H1 (cell line): ENCODE measurements around the gene IDH3A. TPM values are rescaled to one million over a fixed set of nuclear protein-coding genes. Genes with fewer than 3 reads are reported as not detected.

Experiments used
- CHD7 ChIP-seq: fragments of 300-600 bp; sonication (generic); IDR thresholded peaks from 2 replicates; pipeline ENCODE4 v1.7.1; 2012; ENCODE audit warnings: low read length, moderate library complexity, mild to moderate bottlenecking, inconsistent platforms; ENCODE audit not compliant: insufficient replicate concordance
- EP300 ChIP-seq, 2 experiments: IDR thresholded peaks; 1 replicate in 1 of 2; 2 replicates in 1 of 2; pipeline ENCODE4 v1.6.1; 2011 to 2012; ENCODE audit warnings: low read depth in 2 of 2, low read length in 2 of 2, mild to moderate bottlenecking in 2 of 2, borderline replicate concordance in 1 of 2, inconsistent platforms in 1 of 2, moderate library complexity in 1 of 2
- KDM5A ChIP-seq: fragments of 200-600 bp; IDR thresholded peaks from 2 replicates; pipeline ENCODE4 v1.7.1; 2012; ENCODE audit warnings: mild to moderate bottlenecking, low read length, inconsistent platforms, mixed read lengths
- RXRA ChIP-seq: IDR thresholded peaks from 2 replicates; pipeline ENCODE4 v1.6.1; 2011; ENCODE audit warnings: low read depth, mild to moderate bottlenecking, low read length, moderate library complexity; ENCODE audit not compliant: insufficient read depth
- SP2 ChIP-seq: IDR thresholded peaks from 2 replicates; pipeline ENCODE4 v1.6.1; 2012; ENCODE audit warnings: mild to moderate bottlenecking, low read length, inconsistent platforms
- TBP ChIP-seq: IDR thresholded peaks from 2 replicates; pipeline ENCODE4 v1.6.1; 2011; ENCODE audit warnings: low read depth, low read length, improper control_type of control experiment
- polyA plus RNA-seq, 7 experiments: library from polyadenylated mRNA; depleted of rRNA in 3 of 7; stranded (reverse) in 5 of 7; unstranded in 2 of 7; fragments of >200 nt in 5 of 7; fragments of 200-250 nt in 2 of 7; gene quantifications; 1 replicate in 5 of 7; 2 replicates in 1 of 7; 4 replicates in 1 of 7; pipeline versions ENCODE4 v1.2.1 to v1.2.3, GENCODE V29; 2011 to 2013; ENCODE audit warnings: missing spikeins in 2 of 7, mixed read lengths in 2 of 7
- total RNA-seq: library from RNA; stranded (reverse); fragmentation: NEBNext Ultra II Directional; extraction: Animal tissue kit (Norgen Biotek cat#: 25700); gene quantifications from 2 replicates; pipeline ENCODE4 v1.2.1, GENCODE V29; 2021

The IDH3A gene
- total and polyA plus RNA-seq, 2 of the 8 experiments (the other 6 are each of a cell fraction or from before 2014, with no cell fraction given), result 23.4 to 36.8 TPM

GRCh38 chr15:78131295-78132061 lies 17.7 kb upstream of the IDH3A start, which contains the start of gene CIB2 (continued):
- TF ChIP-seq RXRA (no peak), CHD7 (no peak), KDM5A (no peak), TBP (peak; percentile 84; the same call in 1 of the 2 replicates), EP300 (IDR thresholded peaks at IDR 0.05; ENCODE audit: borderline replicate concordance in 1 of 2, low read depth in 2 of 2, low read length in 2 of 2) (0 out of 3 replicates have a peak, but pooled peaks of 1 of the 2 experiments have one; percentile 26), SP2 (no peak)
